WTC11 (cell line): ENCODE data around the gene EBP.

Source experiments
- CREB1 ChIP-seq: sonication (generic); formaldehyde crosslinking; IDR thresholded peaks from 2 replicates; pipeline ENCODE4 v1.8.0; 2023; ENCODE audit warnings: mild to moderate bottlenecking, missing genetic modification reagents
- FOXJ3 ChIP-seq: sonication (generic); formaldehyde crosslinking; IDR thresholded peaks from 2 replicates; pipeline ENCODE4 v1.9.0; 2021; ENCODE audit warnings: missing genetic modification reagents, mild to moderate bottlenecking, borderline replicate concordance
- HMGA2 ChIP-seq: fragments of 250-450 bp; sonication (Bioruptor Pico); IDR thresholded peaks from 2 replicates; pipeline ENCODE4 v1.4.0; 2021; ENCODE audit warnings: mild to moderate bottlenecking, moderate library complexity
- TEAD4 ChIP-seq: sonication (generic); formaldehyde crosslinking; IDR thresholded peaks from 2 replicates; pipeline ENCODE4 v1.8.0; 2022; ENCODE audit warnings: mild to moderate bottlenecking, missing genetic modification reagents
- TF ChIP-seq, protein P1 (sequence below): fragments of 200-600 bp; IDR thresholded peaks from 2 replicates; pipeline ENCODE4 v1.8.0; 2022; ENCODE audit warnings: antibody characterized with exemption
- TF ChIP-seq, protein P2 (sequence below): sonication (generic); formaldehyde crosslinking; IDR thresholded peaks from 2 replicates; pipeline ENCODE4 v1.8.1; 2023; ENCODE audit warnings: mild to moderate bottlenecking, moderate library complexity, missing genetic modification reagents
- TF ChIP-seq, protein P3 (sequence below): sonication (generic); formaldehyde crosslinking; IDR thresholded peaks from 2 replicates; pipeline ENCODE4 v1.8.0; 2022; ENCODE audit warnings: mild to moderate bottlenecking, missing genetic modification reagents
- TF ChIP-seq, protein P4 (sequence below): sonication (generic); formaldehyde crosslinking; IDR thresholded peaks from 2 replicates; pipeline ENCODE4 v1.8.1; 2023; ENCODE audit warnings: mild to moderate bottlenecking, missing genetic modification reagents, moderate library complexity
- TF ChIP-seq, protein P5 (sequence below): sonication (generic); formaldehyde crosslinking; IDR thresholded peaks from 2 replicates; pipeline ENCODE4 v1.8.0; 2023; ENCODE audit warnings: missing genetic modification reagents

DNA sequence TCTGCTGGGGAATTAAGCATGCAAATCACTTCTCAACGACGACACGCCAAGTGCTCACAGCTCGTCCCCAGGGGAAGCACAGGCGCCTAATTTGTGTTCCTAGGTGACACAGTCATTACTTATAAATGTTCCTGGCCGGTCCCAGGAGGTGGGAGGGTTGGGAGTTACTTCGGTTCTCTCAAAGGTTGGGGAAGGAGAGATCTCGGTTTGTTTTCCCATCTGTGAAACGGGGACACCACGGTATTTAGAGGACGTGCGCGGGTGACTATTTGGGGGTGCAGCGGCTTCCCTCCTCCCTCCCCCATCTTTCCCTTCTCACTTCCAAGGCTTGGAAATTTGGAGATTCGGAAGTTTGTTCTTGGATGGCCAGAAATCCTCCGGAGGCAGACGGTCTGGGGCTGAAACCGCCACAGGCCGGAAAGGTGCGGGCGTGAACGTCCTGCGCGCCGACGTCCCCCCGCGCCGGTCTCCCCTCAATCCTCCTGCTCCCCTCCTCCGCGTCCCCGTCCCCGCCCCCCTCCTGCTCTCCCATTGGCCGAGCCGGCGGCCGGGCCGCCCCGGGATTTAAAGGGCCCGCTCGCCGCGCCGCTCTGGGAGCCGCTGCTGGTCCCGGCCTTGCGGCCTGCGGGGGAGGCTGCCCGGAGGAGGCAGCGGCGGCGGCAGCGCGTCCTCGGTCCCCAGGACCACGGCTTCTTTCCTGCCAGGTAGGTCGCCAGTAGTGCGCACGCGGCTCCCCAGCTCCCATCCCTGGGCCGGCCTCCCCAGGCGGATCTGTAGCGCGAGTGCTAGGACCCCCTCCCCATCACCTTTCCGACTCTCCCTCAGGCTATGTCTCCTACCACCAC is 13.0 kb upstream of the EBP start, which contains the start of gene PORCN:
- TF ChIP-seq, protein P1, sequence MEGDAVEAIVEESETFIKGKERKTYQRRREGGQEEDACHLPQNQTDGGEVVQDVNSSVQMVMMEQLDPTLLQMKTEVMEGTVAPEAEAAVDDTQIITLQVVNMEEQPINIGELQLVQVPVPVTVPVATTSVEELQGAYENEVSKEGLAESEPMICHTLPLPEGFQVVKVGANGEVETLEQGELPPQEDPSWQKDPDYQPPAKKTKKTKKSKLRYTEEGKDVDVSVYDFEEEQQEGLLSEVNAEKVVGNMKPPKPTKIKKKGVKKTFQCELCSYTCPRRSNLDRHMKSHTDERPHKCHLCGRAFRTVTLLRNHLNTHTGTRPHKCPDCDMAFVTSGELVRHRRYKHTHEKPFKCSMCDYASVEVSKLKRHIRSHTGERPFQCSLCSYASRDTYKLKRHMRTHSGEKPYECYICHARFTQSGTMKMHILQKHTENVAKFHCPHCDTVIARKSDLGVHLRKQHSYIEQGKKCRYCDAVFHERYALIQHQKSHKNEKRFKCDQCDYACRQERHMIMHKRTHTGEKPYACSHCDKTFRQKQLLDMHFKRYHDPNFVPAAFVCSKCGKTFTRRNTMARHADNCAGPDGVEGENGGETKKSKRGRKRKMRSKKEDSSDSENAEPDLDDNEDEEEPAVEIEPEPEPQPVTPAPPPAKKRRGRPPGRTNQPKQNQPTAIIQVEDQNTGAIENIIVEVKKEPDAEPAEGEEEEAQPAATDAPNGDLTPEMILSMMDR, result no peak
- TF ChIP-seq CREB1 (CRISPR knock-in tag) (no peak), TEAD4 (no peak), FOXJ3 (no peak), HMGA2 (CRISPR knock-in tag) (no peak)
- TF ChIP-seq, protein P2, sequence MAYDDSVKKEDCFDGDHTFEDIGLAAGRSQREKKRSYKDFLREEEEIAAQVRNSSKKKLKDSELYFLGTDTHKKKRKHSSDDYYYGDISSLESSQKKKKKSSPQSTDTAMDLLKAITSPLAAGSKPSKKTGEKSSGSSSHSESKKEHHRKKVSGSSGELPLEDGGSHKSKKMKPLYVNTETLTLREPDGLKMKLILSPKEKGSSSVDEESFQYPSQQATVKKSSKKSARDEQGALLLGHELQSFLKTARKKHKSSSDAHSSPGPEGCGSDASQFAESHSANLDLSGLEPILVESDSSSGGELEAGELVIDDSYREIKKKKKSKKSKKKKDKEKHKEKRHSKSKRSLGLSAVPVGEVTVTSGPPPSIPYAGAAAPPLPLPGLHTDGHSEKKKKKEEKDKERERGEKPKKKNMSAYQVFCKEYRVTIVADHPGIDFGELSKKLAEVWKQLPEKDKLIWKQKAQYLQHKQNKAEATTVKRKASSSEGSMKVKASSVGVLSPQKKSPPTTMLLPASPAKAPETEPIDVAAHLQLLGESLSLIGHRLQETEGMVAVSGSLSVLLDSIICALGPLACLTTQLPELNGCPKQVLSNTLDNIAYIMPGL (CRISPR knock-in tag), result no peak
- TF ChIP-seq, protein P3, sequence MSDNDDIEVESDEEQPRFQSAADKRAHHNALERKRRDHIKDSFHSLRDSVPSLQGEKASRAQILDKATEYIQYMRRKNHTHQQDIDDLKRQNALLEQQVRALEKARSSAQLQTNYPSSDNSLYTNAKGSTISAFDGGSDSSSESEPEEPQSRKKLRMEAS (CRISPR knock-in tag), result no peak
- TF ChIP-seq, protein P4, sequence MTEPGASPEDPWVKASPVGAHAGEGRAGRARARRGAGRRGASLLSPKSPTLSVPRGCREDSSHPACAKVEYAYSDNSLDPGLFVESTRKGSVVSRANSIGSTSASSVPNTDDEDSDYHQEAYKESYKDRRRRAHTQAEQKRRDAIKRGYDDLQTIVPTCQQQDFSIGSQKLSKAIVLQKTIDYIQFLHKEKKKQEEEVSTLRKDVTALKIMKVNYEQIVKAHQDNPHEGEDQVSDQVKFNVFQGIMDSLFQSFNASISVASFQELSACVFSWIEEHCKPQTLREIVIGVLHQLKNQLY (CRISPR knock-in tag), result no peak
- TF ChIP-seq, protein P5, sequence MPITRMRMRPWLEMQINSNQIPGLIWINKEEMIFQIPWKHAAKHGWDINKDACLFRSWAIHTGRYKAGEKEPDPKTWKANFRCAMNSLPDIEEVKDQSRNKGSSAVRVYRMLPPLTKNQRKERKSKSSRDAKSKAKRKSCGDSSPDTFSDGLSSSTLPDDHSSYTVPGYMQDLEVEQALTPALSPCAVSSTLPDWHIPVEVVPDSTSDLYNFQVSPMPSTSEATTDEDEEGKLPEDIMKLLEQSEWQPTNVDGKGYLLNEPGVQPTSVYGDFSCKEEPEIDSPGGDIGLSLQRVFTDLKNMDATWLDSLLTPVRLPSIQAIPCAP (CRISPR knock-in tag), result no peak
